HEK293 (cell line): ENCODE results near the gene HNRNPL.
"Not testable (repeated sequence)": the region's sequence is repeated elsewhere in the genome, so short reads cannot be mapped to it uniquely, and the experiment has no call there.

Experiments
- CTCF ChIP-seq: fragments of 450-650 bp; formaldehyde crosslinking; IDR thresholded peaks from 2 replicates; pipeline ENCODE4 v1.5.1; 2016; ENCODE audit warnings: missing biosample characterization, missing genetic modification characterization
- TRIM28 ChIP-seq: IDR thresholded peaks from 2 replicates; pipeline ENCODE4 v1.6.1; 2011; ENCODE audit warnings: low read length, control low read depth, borderline replicate concordance
- ZNF354C ChIP-seq: fragments of 450-650 bp; formaldehyde crosslinking; IDR thresholded peaks from 2 replicates; pipeline ENCODE4 v1.5.1; 2016; ENCODE audit warnings: missing biosample characterization, missing genetic modification characterization, low read depth, borderline replicate concordance
- ZSCAN23 ChIP-seq: fragments of 450-650 bp; formaldehyde crosslinking; IDR thresholded peaks from 2 replicates; pipeline ENCODE4 v1.5.1; 2016; ENCODE audit warnings: missing biosample characterization, missing genetic modification characterization

GRCh38 chr19:38791451-38792064, 58.2 kb downstream of the HNRNPL start:
- not testable (repeated sequence) for TF ChIP-seq CTCF (tag by site-specific recombination); TRIM28; ZSCAN23 (tag by site-specific recombination); ZNF354C (tag by site-specific recombination)
